HG03045 (cell line): ENCODE results near the gene OTUD1.

Experiments used
- ATAC-seq: cut with Tn5 transposase; IDR thresholded peaks from one replicate; pipeline ENCODE4 v1.9.1; 2021; ENCODE audit warnings: mild to moderate bottlenecking, moderate library complexity; ENCODE audit not compliant: unreplicated experiment

OTUD1 gene

DNA sequence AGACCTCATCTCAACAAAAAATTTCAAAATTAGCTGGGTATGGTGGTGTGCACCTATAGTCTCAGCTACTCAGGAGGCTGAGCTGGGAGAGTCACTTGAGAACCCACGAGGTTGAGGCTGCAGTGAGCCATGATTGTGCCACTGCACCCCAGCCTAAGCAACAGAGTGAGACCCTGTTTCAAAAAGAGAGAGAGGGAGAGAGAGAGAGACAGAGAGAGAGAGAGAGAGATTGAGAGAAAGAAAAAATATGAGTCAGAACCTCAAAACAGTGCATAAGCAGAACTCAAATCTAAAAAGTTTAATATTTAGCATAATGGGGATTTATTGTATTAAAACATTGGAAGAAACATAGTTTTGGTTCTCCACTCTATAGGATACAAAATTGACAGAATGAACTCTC, 17.5 kb upstream of the OTUD1 start:
- ATAC-seq = no peak

- ATAC-seq = no peak
These were observed 16.9 kb upstream of the OTUD1 start for GRCh38 chr10:23422003-23422411.

DNA sequence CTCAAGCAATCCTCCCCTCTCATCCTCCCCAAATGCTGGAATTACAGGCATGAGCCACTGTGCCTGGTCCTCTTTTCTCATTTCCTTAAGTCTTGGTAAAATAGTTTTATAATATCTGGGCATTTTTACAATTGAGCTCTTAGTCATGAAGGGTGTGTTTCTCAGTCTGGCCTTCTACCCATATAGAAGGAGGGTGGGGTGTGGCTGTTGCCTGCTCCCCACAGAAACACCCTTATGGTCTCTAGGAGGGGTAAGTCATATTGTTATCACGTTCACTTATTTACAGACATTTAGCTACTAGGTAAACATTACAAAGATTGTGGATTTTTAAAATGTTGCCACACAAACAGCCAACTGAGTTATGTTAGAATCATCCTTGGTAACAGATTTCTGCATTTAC, 6.7 kb upstream of the OTUD1 start:
- ATAC-seq = no peak

DNA sequence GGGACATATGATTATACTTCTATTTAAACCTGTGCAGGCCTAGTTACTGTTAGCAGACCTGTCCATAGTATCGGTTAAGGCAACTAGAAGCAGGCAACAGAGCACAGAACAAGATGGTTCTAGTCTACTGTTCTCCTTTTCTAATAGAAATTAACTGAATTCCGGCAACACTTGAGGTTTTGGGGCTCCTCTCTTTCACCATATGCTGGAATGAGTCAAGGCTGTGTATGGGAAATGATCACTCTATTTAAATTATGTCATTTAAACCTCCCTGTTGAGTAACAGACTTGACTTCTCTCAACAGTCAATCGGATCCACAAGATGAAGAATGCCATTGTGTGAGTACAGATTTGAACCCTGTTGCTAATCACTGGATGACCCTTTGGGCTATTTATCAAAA, 6.2 kb upstream of the OTUD1 start:
- ATAC-seq = no peak

DNA sequence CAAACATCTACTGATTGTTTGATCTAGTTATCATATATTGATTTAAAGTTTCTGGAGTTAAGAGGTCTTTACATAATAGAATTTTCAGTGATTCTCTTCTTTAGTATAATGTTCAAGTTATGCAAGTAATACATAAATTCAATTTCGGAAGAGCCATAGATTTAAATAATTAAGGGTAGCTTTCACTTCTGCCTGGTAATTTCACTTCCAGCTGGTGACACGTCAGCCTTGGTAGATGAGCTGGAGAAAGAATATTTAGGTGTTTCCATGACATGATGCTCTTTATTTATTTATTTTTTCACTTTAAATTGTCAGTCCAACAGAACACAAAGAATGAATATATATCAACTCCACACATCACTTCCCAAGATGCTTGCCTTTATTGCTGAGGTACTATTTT, 5.2 kb upstream of the OTUD1 start:
- ATAC-seq = no peak

- no peak for ATAC-seq
These were observed 3.5 kb upstream of the OTUD1 start for GRCh38 chr10:23435378-23435777.

DNA sequence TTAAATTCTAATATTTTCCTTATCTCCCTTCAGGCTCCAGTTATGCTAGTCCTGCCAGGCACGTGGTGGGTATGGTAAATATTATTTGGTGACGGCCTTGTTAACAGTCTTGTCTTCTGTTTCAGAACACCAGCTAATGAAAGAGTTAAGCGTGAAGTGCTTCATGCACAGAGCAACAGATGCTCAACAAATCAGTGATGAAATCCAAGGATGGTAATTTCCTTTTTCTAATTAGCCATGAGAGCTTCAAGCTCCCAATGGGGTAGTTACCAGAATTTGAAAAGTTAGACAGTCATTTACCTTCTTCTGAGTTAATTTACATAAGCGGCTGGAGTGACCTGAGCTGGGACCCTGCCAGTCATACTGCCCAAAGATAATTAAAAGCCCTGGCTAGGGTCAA, 1.9 kb upstream of the OTUD1 start:
- ATAC-seq = no peak

DNA sequence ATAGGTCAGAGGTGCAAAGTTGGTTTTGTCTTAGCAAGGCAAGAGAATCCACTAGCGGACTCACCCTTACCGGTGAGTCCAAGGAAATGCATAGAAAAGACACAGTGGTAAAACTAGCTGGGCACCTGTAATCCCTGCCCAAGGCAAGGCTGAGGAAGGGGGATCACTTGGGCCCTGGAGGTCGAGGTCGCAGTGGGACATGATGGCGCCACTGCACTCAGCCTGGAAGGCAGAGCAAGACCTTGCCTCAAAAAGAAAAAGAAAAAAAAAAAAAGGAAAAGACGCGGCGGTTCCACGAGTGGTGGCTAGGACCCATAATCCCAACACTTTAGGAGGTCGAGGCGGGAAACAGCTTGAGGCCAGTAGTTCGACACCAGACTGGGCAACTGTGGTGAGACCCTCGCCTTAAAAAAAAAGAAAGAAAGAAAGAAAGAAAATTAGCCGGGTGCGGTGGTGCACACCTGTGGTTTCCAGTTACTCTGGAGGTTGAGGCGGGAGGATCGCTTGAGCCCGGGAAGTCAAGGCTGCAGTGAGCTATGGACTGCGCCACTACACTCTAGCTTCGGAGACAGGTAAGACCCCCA, 820 bp upstream of the OTUD1 start:
- no peak for ATAC-seq

DNA sequence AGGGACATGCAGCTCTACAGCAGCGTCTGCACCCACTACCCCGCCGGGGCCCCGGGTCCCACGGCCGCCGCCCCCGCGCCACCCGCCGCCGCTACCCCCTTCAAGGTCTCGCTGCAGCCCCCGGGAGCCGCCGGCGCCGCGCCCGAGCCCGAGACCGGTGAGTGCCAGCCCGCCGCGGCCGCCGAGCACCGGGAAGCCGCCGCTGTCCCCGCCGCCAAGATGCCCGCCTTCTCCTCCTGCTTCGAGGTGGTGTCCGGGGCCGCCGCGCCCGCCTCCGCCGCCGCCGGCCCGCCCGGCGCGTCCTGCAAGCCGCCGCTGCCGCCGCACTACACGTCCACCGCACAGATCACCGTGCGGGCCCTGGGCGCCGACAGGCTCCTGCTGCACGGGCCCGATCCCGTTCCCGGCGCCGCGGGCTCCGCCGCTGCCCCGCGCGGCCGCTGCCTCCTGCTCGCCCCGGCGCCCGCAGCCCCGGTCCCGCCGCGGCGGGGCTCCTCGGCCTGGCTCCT, 631 bp downstream of the OTUD1 start:
- ATAC-seq = peak; percentile 13

GRCh38 chr10:23439961-23440889, 1.4 kb downstream of the OTUD1 start:
- ATAC-seq = peak; percentile 19

- no peak for ATAC-seq
These were observed 2.4 kb downstream of the OTUD1 start for GRCh38 chr10:23441251-23441650.

DNA sequence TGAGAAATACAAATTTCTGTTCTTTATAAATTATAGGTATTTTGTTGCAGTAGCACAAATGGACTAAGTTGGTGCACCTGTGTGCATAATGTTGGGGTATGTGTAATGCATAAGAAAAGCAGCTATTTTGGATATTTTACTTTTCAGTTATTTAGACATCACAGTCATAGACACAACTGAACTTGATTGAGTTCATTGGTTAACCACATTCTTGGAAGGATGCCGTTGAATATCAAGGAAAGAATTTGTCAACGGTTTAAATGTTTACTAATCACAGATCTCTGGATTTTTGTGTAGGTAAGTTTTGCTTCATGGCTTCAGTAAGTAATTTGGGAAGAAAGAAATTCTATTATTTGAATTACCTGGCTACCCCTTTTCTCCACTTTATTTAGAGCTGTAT, 4.1 kb downstream of the OTUD1 start:
- no peak for ATAC-seq

GRCh38 chr10:23445591-23445990, 6.7 kb downstream of the OTUD1 start:
- ATAC-seq = no peak

GRCh38 chr10:23448323-23448722, 9.4 kb downstream of the OTUD1 start:
- ATAC-seq = no peak

DNA sequence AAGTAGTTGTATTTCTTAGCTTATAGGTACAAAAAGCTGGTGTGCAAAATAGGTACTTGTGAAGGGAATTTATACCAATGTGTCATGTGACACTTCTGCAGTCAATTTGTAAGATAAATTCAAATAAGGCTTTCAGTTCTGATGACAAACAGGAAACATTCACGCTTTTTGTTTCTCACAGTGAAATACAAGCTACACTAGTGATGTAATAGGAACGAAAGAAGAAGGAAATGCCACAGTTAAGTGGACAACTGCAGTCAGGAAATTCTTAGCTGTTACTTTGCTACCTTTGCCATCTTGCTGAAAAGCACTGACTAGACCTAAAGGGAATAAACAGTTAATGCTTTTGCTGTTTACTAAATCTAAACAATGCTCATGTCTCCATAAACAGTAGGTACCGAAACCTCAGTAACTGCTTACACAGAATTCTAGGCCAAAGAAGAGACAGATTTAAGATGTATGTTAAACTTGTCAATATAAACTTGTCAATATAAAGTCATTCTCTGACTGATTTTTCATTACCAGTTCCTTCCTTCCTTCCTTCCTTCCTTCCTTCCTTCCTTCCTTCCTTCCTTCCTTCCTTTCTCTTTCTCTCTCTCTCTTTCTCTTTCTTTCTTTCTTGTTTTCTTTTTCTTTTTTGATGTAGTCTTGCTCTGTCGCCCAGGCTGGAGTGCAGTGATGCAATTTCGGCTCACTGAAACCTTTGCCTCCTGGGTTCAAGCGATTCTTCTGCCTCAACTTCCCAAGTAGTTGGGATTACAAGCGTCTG, 10.1 kb downstream of the OTUD1 start:
- peak; percentile 85 for ATAC-seq

DNA sequence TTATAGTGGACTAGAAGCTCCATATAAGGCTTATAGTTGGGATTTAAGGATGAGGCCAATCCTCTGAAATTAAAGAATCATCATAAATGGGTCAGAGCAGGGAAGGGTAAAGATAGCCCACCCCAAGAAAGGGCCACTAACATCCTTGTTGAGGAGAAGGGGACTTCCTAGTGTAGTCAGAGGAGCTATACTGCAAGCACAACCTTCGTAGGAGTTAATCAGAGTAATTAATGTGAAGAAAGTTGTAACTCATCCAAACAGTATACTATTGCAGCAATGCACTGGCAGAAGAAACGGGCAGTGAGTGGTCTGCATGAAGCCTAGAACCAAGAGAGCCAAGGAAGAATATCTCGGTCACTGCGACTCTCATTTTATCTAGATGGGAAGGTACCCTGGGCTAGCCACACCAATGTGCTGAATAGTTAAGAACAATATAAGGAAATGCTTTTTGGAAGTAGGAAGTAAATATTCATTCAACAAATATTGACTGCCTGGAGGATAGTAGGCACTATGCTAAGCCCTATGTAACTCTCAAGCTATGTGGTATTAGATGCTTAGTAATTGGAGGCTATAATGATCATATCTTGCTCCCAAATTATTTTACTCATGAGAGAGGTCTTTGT, 13.3 kb downstream of the OTUD1 start:
- ATAC-seq = no peak

DNA sequence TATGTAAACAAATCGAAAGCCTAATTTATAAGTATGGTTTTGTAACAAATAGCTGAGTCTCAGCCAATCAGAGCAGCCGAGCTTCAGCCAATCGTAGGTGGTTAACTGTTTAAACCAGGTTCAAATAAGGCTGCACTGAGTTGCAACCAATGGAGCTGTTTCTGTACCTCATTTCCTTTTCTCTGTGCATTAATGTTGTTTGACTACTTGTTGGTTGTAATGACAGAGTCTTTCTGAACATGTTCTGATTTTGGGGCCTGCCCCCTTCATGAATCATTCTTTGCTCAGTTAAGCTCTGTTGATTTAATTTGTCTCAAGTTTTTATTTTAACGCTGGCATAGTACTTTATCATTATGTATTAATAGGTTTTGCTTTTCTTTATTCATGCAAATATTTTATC, 14.6 kb downstream of the OTUD1 start:
- ATAC-seq = no peak

DNA sequence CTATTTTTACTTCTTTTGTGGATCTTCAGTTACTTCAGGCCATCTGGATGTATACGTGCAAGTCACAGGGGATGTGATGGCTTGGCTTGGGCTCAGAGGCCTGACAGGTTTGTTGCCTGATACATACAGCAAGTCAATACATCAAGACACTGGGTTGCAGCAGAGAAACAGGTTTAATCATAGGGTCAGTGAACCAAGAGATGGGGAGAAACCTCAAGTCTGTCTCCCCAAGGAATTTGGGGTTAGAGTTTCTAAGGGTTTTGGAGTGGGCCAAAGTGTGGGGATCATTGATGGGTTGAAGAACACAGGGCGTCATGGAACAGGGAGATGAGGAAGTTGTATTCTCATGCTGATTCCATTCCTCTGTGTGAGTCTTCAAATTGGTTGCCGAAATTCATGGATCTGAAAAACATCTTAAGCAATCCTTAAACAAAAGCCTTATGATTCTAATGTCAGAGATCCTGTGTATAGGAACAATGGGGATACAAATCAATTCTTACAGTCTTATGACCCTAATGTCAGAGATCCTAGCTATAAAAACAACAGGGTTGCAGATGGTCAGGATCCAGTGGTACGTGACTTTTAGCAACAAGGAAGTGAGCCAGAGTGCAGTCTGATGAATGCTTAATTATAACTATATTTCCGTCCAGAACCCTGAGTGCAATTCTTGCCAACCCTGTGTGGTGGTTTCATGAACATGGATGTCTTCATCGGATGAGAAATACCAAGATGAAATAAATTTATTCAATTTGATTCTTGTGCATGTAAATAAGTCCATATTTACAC, 18.9 kb downstream of the OTUD1 start:
- ATAC-seq = no peak

DNA sequence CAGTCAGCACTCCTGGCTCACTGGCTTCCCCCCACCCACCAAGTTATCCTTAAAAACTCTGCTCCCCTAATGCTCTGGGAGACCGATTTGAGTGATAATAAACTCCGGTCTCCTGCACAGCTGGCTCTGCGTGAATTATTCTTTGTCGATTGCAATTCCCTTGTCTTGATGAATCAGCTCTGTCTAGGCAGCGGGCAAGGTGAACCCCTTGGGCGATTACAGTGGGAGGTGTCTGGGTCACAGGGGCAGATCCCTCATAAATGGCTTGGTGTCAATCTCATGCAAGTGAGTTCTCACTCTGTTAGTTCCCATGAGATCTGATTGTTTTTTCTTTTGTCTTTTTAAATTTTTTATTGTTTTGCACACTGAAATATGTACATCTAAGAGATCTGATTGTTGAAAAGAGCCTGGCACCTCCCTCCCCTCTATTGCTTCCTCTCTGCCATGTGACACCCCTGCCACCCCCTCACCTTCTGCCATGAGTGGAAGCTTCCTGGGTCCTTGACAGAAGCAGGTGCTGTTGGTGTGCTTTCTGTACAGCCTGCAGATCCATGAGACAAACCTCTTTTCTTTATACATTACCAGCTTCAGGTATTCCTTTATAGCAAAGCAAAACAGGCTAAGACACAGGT, 20.5 kb downstream of the OTUD1 start:
- no peak for ATAC-seq

GRCh38 chr10:23461557-23461956, 22.7 kb downstream of the OTUD1 start:
- ATAC-seq = no peak
